ENCODE data around the gene SF1.
A peak's percentile ranks its signal among the peaks of the same experiment; 100 is the strongest.

Gene SF1

DNA sequence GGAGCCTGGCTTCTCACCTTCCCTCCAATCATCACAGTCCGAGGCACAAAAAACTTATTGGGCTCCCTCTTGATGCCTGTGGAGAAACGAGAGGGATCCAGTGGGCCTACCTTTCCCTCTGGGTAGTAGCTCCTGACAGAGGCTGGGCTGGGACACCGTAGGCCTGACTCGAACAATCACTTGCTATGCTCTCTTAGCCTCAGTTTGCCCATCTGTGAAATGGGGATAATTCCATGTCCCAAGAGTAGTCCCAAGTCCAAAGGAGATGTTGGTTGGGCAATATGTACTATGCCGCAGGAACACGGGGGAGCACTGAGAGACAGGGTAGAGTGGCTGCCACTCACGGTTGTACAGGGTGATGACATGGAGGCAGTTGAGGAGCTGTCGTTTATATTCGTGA is 26.8 kb downstream of the SF1 start:
- no peak for DNase-seq (ENCODE audit: low read depth)
- TF ChIP-seq, protein P1, sequence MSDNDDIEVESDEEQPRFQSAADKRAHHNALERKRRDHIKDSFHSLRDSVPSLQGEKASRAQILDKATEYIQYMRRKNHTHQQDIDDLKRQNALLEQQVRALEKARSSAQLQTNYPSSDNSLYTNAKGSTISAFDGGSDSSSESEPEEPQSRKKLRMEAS (IDR thresholded peaks at IDR 0.05; ENCODE audit: low read depth, low read length), result no peak
- TF ChIP-seq CTCF (IDR thresholded peaks at IDR 0.05; ENCODE audit: low read depth, low read length) (no peak), POLR2A (IDR thresholded peaks at IDR 0.05; ENCODE audit: extremely low read depth, insufficient read length) (no peak), MYC (IDR thresholded peaks at IDR 0.05; ENCODE audit: low read depth, low read length) (no peak)
- no peak overlapping the region for H3K4me3 ChIP-seq (ENCODE audit: low read depth, low read length)

- DNase-seq (ENCODE audit: low read depth), result no peak
- TF ChIP-seq POLR2A (IDR thresholded peaks at IDR 0.05; ENCODE audit: extremely low read depth, insufficient read length) (no peak), CTCF (IDR thresholded peaks at IDR 0.05; ENCODE audit: low read depth, low read length) (no peak), MYC (IDR thresholded peaks at IDR 0.05; ENCODE audit: low read depth, low read length) (no peak)
- TF ChIP-seq, protein P1 (IDR thresholded peaks at IDR 0.05; ENCODE audit: low read depth, low read length), result no peak
- no peak overlapping the region for H3K4me3 ChIP-seq (ENCODE audit: low read depth, low read length)
Observed at GRCh38 chr11:64751136-64751535, 27.2 kb downstream of the SF1 start.

GRCh38 chr11:64750361-64751054 is 27.8 kb downstream of the SF1 start:
- no peak for DNase-seq (ENCODE audit: low read depth)
- no peak overlapping the region for H3K4me3 ChIP-seq (ENCODE audit: low read depth, low read length)
- TF ChIP-seq MYC (IDR thresholded peaks at IDR 0.05; ENCODE audit: low read depth, low read length), result no peak
- TF ChIP-seq POLR2A (IDR thresholded peaks at IDR 0.05; ENCODE audit: extremely low read depth, insufficient read length), result no peak
- no peak for TF ChIP-seq CTCF (IDR thresholded peaks at IDR 0.05; ENCODE audit: low read depth, low read length)
- TF ChIP-seq, protein P1 (IDR thresholded peaks at IDR 0.05; ENCODE audit: low read depth, low read length), result no peak

GRCh38 chr11:64747961-64748665 is 30.2 kb downstream of the SF1 start:
- DNase-seq (ENCODE audit: low read depth), result no peak
- TF ChIP-seq MYC (IDR thresholded peaks at IDR 0.05; ENCODE audit: low read depth, low read length) (no peak), CTCF (IDR thresholded peaks at IDR 0.05; ENCODE audit: low read depth, low read length) (no peak), POLR2A (IDR thresholded peaks at IDR 0.05; ENCODE audit: extremely low read depth, insufficient read length) (no peak)
- TF ChIP-seq, protein P1 (IDR thresholded peaks at IDR 0.05; ENCODE audit: low read depth, low read length), result no peak
- H3K4me3 ChIP-seq (ENCODE audit: low read depth, low read length), result no peak overlapping the region

GRCh38 chr11:64746486-64746885 is 31.9 kb downstream of the SF1 start:
- peak; percentile 29 for DNase-seq (ENCODE audit: low read depth)
- no peak overlapping the region for H3K4me3 ChIP-seq (ENCODE audit: low read depth, low read length)
- no peak for TF ChIP-seq CTCF (IDR thresholded peaks at IDR 0.05; ENCODE audit: low read depth, low read length)
- TF ChIP-seq, protein P1 (IDR thresholded peaks at IDR 0.05; ENCODE audit: low read depth, low read length), result no peak
- TF ChIP-seq POLR2A (IDR thresholded peaks at IDR 0.05; ENCODE audit: extremely low read depth, insufficient read length), result no peak
- no peak for TF ChIP-seq MYC (IDR thresholded peaks at IDR 0.05; ENCODE audit: low read depth, low read length)
